Measurements from ENCODE around the gene MSMP.

DNA sequence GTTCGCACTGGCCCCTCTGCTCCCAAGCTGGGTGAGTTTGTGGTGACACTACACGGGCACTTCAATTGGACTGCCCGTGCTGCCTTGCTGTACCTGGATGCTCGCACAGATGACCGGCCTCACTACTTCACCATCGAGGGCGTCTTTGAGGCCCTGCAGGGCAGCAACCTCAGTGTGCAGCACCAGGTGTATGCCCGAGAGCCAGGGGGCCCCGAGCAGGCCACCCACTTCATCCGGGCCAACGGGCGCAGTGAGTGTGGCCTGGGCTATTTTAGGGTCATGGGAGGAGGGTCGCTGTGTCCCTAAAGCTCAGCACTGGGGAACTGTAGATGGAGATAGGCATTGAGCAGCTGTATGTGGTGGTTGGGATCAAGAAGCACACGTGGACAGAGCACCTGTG, 38.8 kb upstream of the MSMP start:
- TF ChIP-seq, protein P1, sequence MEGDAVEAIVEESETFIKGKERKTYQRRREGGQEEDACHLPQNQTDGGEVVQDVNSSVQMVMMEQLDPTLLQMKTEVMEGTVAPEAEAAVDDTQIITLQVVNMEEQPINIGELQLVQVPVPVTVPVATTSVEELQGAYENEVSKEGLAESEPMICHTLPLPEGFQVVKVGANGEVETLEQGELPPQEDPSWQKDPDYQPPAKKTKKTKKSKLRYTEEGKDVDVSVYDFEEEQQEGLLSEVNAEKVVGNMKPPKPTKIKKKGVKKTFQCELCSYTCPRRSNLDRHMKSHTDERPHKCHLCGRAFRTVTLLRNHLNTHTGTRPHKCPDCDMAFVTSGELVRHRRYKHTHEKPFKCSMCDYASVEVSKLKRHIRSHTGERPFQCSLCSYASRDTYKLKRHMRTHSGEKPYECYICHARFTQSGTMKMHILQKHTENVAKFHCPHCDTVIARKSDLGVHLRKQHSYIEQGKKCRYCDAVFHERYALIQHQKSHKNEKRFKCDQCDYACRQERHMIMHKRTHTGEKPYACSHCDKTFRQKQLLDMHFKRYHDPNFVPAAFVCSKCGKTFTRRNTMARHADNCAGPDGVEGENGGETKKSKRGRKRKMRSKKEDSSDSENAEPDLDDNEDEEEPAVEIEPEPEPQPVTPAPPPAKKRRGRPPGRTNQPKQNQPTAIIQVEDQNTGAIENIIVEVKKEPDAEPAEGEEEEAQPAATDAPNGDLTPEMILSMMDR (IDR thresholded peaks at IDR 0.05), result no peak
- TF ChIP-seq EZH2phosphoT487 (IDR thresholded peaks at IDR 0.05) (no peak), EZH2 (IDR thresholded peaks at IDR 0.05) (no peak)

Measured in neural progenitor cell (in vitro differentiated cells).